Left lung (tissue), 10 donors: ENCODE measurements around the gene SERP1. TPM values are rescaled to one million over a fixed set of nuclear protein-coding genes. Genes with fewer than 3 reads are reported as not detected.

Experiments used
- ATAC-seq: fragments of 200-7000 bp; cut with Tn5 transposase; one replicate; pipeline ENCODE4 v1.9.1; 2020; ENCODE audit warnings: moderate library complexity
- DNase-seq, 4 donors: peaks; one replicate each; pipeline ENCODE4 v3.0.0-alpha.2; 2013 to 2020
- H3K27ac ChIP-seq, 2 donors: fragments of 200-600 bp; sonication (generic) in 1 of 2; one replicate each; pipeline versions ENCODE4 v1.5.0 to v1.8.0; 2020 to 2021
- H3K27me3 ChIP-seq, 2 donors: fragments of 200-600 bp; sonication (generic) in 1 of 2; one replicate each; pipeline versions ENCODE4 v1.5.0 to v1.8.0; 2020 to 2021
- H3K36me3 ChIP-seq, 2 donors: fragments of 200-600 bp; sonication (generic) in 1 of 2; one replicate each; pipeline versions ENCODE4 v1.5.0 to v1.8.0; 2020 to 2021
- H3K4me1 ChIP-seq, 2 donors: fragments of 200-600 bp; one replicate each; pipeline ENCODE4 v1.8.0; 2021
- H3K4me3 ChIP-seq, 2 donors: fragments of 200-600 bp; sonication (generic) in 1 of 2; one replicate each; pipeline versions ENCODE4 v1.5.0 to v1.8.0; 2020 to 2021; ENCODE audit warnings: mild to moderate bottlenecking in 1 of 2
- H3K9me3 ChIP-seq, 2 donors: fragments of 200-600 bp; sonication (generic) in 1 of 2; one replicate each; pipeline versions ENCODE4 v1.5.0 to v1.8.0; 2020 to 2021
- intact Hi-C, 2 donors: fragments of 100-400 bp; cut with DNase I; formaldehyde crosslinking; loops; one replicate each; pipeline versions ENCODE4 v1.11.2 to v1.14.2; 2022
- polyA plus RNA-seq, 6 donors: library from polyadenylated mRNA; unstranded; fragments of 120-200 nt; gene quantifications; one replicate each; pipeline ENCODE4 v1.2.1, GENCODE V29; 2013; ENCODE audit not compliant: insufficient read length in 6 of 6
- total RNA-seq, 2 donors: library from RNA; stranded (reverse); fragmentation: NEBNext Ultra II Directional; extraction: Animal tissue kit (Norgen Biotek cat#: 25700); gene quantifications; one replicate each; pipeline ENCODE4 v1.2.1, GENCODE V29; 2021
- TF ChIP-seq, protein P1 (sequence below), 2 donors: fragments of 200-600 bp; sonication (generic) in 1 of 2; IDR thresholded peaks; one replicate each; pipeline versions ENCODE4 v1.5.0 to v1.8.0; 2021; ENCODE audit warnings: antibody characterized with exemption in 2 of 2
- donor health status: DM: no; HTN: yes; CAD: no.
- donor health status: DM: no; HTN: no; CAD: no.

Gene SERP1
- total and polyA plus RNA-seq, 8 donors: 137 to 170 (median 150) TPM

DNA sequence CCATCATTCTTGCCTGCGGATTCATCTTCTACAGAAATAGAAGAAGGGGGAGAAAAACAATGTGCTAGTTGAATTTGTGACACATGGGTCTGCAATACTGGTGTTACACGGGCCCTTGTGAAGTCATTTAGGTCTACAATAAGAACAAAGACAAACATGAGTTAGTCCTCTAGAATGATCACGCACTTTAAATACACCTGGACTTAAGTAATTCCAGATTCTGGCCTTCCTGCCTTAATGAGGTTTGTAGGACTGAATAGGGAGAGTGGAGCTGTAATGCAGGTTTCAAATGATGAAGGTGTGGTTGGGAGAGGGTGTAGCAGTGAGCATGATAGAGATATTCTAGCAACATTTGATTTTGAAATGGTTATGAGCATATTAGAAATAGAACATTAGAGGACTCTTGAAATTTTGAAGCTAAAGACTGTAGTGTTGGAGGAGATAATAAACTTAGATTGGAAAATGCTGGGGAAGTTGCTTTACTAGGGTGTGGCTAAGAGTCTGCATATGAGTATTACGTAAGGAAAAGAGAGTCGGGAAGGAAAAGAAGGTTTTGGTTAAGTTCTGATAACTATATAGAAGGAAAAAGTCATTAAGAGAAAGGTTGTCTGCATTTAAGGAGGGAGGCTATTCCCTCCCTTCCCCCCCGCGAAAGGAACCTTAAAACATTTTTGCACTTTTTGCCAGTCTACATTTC is 897 bp upstream of the SERP1 start:
- no peak for DNase-seq
- peak overlapping the region; percentile 99 to 100 for H3K27ac ChIP-seq
- no peaks in the 10 kb centered on the region for H3K27me3 ChIP-seq
- TF ChIP-seq, protein P1, sequence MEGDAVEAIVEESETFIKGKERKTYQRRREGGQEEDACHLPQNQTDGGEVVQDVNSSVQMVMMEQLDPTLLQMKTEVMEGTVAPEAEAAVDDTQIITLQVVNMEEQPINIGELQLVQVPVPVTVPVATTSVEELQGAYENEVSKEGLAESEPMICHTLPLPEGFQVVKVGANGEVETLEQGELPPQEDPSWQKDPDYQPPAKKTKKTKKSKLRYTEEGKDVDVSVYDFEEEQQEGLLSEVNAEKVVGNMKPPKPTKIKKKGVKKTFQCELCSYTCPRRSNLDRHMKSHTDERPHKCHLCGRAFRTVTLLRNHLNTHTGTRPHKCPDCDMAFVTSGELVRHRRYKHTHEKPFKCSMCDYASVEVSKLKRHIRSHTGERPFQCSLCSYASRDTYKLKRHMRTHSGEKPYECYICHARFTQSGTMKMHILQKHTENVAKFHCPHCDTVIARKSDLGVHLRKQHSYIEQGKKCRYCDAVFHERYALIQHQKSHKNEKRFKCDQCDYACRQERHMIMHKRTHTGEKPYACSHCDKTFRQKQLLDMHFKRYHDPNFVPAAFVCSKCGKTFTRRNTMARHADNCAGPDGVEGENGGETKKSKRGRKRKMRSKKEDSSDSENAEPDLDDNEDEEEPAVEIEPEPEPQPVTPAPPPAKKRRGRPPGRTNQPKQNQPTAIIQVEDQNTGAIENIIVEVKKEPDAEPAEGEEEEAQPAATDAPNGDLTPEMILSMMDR (IDR thresholded peaks at IDR 0.05): no peak
- ATAC-seq: no peak
- peaks cover 0 to 26% of the 10 kb centered on the region in 2 donors for H3K36me3 ChIP-seq
- peak overlapping the region; percentile 45 to 78 for H3K4me3 ChIP-seq
- intact Hi-C loops: no loop called here
- no peaks in the 10 kb centered on the region for H3K9me3 ChIP-seq
- H3K4me1 ChIP-seq: peaks cover 19 to 50% of the 10 kb centered on the region in 2 donors

DNA sequence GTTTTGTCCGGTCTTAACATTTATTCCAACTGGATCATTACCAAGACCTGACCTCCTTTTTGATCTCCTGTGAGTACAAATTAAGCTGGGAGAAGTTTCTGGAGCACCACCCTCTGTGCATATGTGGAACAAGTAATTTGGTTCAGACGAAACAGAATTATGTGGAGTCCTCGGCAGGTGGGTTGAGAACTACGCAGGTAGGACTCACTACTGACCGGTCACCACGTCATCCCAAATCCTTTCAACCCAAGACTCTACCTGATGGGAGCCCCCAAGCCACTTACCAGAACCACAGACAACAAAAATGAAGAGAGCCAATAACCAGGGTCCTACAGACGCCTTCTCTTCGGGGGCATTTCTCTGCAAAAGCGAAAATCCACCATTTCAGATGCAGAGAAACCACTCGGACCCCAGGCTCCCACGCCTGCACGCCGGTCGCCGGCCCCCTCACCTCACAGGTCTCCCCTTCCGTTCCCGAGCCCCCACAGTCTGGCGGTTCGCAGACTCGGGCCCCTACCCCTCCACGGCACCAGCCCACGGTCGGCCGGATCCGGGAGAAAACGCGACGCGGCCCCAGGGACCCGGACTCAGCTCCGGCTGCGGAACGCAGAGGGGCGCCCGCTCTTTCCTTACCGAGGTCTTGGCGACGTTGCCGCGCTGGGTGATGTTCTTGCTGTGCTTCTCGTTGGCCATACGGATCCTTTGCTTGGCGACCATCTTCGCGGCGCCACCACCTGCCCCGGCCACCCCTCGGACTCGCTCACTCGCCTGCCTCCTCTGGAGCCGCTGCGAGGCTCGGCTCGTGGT is 674 bp downstream of the SERP1 start:
- ATAC-seq: peak; percentile 23
- DNase-seq: peak in 2 of 4 donors; percentile 48 to 60
- TF ChIP-seq, protein P1 (IDR thresholded peaks at IDR 0.05): no peak
- peaks cover 19 to 63% of the 10 kb centered on the region in 2 donors for H3K4me1 ChIP-seq
- peak overlapping the region; percentile 99 to 100 for H3K27ac ChIP-seq
- no peaks in the 10 kb centered on the region for H3K27me3 ChIP-seq
- H3K36me3 ChIP-seq: peaks cover 0 to 20% of the 10 kb centered on the region in 2 donors
- intact Hi-C loops: no loop called here
- H3K9me3 ChIP-seq: no peaks in the 10 kb centered on the region
- H3K4me3 ChIP-seq: peak overlapping the region; percentile 78 to 90

DNA sequence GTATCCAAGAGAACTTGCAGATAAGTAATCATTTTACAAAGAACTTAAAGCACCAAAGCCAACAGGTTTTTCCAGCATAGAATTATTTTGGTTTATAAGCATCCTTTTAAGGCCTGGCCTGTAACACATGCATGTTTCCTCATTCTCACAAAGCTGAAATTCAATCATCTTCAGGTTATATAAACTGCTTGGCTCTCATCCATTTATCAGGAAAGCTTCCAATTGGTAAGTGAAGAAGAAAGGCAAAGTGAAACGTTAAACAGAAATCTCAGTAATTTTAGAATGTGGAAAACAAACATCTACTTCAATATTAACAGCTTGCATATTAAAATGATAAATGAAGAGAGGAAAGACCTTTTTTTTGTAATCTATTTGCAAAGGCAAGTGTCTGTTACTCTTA is 1.6 kb downstream of the SERP1 start:
- Histone ChIP-seq H3K4me3 (peak overlapping the region; percentile 78 to 90), H3K27ac (peak overlapping the region; percentile 99 to 100), H3K36me3 (peaks cover 0 to 18% of the 10 kb centered on the region in 2 donors), H3K4me1 (peaks cover 19 to 63% of the 10 kb centered on the region in 2 donors), H3K9me3 (no peaks in the 10 kb centered on the region), H3K27me3 (no peaks in the 10 kb centered on the region)
- TF ChIP-seq, protein P1 (IDR thresholded peaks at IDR 0.05): no peak
- intact Hi-C loops: no loop called here
- DNase-seq (no peak), ATAC-seq (no peak)

DNA sequence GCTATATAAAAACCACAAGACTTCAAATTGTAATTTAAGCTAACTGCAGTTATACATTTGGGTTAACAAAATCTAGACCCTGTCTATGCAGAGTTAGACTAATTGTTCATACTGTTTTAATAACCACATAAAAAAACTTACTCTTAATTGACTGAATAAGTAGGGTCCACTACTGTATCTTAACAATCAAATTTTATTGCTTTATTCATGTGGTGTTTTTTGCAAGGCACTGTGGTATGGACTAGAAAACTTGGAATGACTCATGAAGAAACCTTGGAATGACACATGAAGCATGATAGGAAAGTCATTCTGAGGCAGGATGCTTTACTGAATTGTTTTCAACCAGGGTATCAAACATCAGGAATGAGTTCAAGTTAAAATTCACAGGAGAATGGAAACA is 2.3 kb downstream of the SERP1 start:
- H3K27ac ChIP-seq: no peak overlapping the region

More for the DNA sequence above, 2.3 kb downstream of the SERP1 start:
- intact Hi-C loops: no loop called here
- TF ChIP-seq, protein P1 (IDR thresholded peaks at IDR 0.05): no peak
- Histone ChIP-seq H3K4me1 (peaks cover 19 to 63% of the 10 kb centered on the region in 2 donors), H3K27me3 (no peaks in the 10 kb centered on the region), H3K36me3 (peaks cover 0 to 18% of the 10 kb centered on the region in 2 donors), H3K4me3 (peak overlapping the region in 1 of 2 donors; percentile 78), H3K9me3 (no peaks in the 10 kb centered on the region)
- DNase-seq: no peak
- ATAC-seq: no peak
